GM23338 (cell line): Measurements from ENCODE around the gene ZDHHC17.

ENCODE experiments used
- CTCF ChIP-seq, 2 experiments: fragments of 200-600 bp in 1 of 2; sonication (generic) in 1 of 2; conservative IDR thresholded peaks; 2 replicates each; pipeline versions ENCODE4 v1.5.1 to v1.6.1; 2016 to 2017; ENCODE audit warnings: antibody characterized with exemption in 2 of 2, low read depth in 2 of 2, mild to moderate bottlenecking in 2 of 2, moderate library complexity in 1 of 2
- JUNB ChIP-seq: IDR thresholded peaks from one replicate; pipeline ENCODE4 v1.6.1; 2016; ENCODE audit warnings: antibody characterized with exemption; ENCODE audit not compliant: unreplicated experiment

GRCh38 chr12:76883811-76884210 is 119.9 kb downstream of the ZDHHC17 start:
- TF ChIP-seq JUNB, result no peak
- no peak for TF ChIP-seq CTCF (conservative IDR thresholded peaks at IDR 0.05; ENCODE audit: low read depth in 2 of 2)
